Stimulated activated naive CD4-positive, alpha-beta T cell treated with Interleukin-2 at 50 U/mL for 16 hours (primary cell): ENCODE results near the gene ANKRD22.
"Not testable (repeated sequence)": the region's sequence is repeated elsewhere in the genome, so short reads cannot be mapped to it uniquely, and the experiment has no call there.

Experiments
- DNase-seq: peaks from one replicate; lab custom pipeline; 2025; lab: John Stamatoyannopoulos, UW

Gene ANKRD22

DNA sequence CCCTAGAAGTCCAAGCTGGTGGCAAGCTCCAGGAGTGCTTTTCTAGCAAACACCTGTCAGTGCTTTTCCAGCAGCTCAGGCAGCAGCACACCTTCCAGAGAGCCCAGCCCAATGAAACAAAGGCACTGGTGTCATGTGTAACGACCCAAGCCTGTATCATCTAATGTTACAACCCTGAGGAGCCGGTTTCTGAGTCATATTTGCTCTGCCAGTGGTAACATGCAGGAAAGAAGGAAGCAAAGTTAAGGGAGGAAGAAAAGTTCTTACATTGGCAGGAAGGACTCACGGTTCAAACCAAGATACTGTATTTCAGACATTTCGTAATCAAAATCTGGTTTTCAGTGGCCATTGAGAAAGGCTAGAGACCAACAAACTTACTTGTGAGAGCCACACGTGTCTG lies at the start of gene ANKRD22:
Gene ANKRD22, minus strand, starts transcription at position 139 of the 400 bp plus-strand sequence. CDS start 237 bp downstream, outside the sequence.
- DNase-seq: no peak

DNA sequence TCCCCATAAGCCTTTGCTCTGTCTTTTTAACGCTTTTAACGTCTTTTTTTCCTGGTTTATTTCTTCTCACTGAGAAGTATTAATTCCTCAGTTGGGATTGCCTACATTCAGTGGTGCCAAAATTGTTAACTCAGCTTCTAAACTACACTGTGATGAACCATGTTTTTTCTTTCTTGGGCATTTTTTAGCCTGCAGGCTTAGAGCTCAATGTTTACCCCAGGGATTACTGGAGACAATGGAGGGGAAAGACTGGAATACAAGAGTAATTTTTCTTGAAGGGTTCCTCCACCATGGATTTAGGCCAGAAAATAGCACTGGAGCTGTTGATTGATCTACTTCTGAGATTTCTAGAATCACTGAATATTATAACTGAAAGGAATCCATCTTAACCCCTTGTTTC lies 48.2 kb upstream of the ANKRD22 start:
- no peak for DNase-seq

DNA sequence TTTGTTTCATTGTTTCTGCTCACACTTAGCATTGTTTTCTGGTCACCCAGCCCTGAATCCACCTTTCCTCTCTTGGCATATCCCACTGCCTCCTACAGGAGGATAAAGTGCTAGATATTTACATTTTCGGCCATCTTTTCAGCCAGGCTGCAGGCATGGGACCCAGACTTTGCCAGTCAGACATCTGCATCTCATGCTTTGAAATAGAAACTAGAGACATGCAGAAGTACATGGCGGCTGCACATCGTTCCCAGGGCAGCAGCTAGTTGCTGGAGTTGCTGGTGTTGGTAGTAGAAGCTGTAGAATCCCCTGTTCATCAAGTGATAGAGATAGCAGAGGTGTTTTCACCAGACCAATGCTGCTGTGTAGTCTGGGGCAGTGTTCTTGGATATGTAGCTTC lies 47.1 kb upstream of the ANKRD22 start:
- DNase-seq: no peak

DNA sequence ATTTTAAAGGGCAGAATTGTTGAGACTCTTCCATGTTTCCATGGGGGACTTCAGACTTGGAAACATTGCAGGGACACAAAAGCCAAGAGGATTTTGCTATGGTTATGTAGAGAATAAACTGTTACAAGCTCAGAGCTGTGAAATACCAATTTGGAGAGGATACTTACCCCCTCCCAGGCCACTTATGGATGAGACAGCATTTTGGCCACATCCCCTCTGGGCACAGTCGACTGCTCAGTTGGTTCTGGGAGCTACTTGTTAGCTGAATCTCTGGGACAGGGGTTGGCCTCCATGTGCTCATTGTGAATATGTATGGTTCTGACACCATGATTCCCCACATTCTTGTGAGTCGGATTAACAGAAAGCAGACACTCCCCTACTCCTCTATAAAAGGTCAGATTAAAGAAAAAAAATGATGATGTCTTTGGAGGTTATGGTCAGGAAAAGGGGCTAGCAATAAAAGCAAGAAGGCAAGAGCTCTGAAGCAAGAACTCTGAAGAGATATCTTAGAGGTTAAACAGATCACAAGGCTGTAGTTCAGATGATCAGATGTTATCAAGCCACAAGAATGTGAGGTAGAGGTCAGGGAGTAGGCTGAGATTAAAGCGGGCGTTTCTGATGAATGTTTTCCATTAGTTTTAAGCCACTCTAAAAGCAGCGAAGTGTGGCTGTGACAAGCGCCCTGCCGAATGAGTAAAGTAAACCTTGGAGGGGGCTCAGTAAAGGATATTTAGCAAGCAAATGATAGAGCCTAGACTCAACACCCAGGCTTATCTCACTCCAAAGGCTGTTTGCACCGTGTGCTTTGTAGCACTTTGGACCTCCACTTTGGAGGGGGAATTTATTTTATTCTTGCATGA lies 45.6 kb upstream of the ANKRD22 start:
- peak; percentile 14 for DNase-seq

DNA sequence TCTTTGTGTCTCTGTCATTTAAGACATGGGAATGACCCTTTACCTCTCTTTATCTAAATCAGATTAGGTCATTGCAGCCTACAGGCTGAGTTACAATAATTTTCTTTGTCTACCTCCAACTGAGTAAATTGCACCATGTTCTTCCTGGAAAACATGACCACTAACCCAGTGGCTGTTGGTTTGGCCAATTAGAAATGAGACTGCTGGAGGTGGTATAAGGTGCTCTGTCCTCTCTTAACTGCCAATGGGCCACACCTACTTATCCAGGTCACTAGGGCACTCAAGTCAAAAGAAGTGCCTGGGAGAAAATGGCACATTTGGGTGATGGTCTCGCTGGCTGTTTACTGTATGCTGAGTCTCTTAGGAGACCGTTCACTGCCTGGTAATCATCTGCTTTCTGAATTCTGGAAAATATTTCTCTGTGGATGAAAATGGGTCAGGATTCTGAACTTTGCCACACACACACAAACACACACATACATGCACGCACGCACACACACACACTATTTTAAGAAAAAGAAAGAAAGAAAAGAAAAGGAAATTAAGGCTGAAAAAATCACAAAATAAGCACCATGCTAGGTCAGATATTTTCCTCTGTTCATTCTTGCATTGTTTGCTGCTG lies 44.8 kb upstream of the ANKRD22 start:
- no peak for DNase-seq

DNA sequence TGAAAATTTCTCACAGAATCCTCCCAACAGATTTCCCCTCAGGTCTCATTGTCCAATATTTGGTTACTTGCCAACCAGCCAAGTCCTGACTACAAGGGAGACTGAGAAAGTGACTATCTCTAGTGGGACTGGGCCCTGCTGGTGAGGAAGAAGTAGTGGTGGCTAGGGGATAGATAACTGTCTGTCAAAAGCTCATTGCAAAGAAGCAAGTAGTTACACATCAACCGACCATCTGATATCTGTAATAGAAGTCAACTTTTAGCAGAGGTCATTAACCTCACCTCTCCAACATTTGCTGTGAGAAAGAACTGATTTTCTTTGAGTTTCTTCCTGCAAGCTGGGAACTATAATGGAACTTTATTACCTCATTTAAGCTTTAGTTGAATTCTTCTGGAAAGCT lies 43.6 kb upstream of the ANKRD22 start:
- DNase-seq: no peak

DNA sequence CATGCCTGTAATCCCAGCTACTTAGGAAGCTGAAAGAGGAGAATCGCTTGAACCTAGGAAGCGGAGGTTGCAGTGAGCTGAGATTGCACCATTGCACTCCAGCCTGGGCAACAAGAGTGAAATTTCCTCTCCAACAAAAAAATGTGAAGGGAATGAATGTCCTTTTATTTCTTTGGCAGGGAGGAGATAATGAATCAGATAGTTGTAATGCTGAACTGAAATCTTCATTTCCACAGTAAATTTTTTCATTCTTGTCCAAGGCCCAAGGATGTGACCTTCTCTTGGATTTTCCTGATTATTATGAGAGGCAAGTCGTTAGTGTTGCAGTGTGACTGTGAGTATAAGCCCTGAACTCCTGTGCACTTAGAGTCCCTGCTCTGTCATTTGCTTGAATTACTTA lies 42.0 kb upstream of the ANKRD22 start:
- DNase-seq: no peak

DNA sequence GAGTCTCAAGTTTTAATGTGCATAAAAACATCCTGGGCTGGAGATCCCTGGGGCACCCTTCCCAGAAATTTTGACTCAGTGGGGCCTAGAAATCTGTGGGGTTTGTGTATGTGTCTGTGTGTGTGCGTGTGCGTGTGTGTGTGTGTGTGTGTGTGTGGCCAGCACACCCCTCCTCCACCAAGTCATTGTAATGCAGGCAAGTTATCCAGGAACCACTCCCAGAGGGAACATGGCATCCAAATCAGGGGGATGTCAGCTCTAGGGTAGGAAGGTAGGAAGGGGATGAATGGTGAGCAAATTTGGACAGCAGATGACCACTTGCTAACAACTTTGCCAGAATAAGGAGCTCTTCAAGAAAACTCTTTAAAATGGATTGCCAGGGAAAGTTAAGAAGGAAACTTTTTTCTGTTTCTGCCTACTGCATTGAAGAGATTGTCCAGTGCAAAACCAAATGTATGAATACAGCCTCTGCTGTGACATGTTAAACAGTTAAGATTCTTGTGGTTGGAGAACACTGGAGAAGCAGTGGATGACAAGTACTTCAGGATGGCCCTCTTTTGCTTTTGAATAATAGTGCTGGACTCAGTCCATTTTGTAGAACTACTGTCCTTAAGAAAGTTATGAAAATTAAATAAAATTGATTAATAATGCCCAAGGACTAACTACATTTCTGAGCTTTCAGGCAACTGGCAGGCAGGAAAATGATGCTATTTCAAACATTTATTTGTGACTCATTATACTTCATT lies 40.8 kb upstream of the ANKRD22 start:
- no peak for DNase-seq

DNA sequence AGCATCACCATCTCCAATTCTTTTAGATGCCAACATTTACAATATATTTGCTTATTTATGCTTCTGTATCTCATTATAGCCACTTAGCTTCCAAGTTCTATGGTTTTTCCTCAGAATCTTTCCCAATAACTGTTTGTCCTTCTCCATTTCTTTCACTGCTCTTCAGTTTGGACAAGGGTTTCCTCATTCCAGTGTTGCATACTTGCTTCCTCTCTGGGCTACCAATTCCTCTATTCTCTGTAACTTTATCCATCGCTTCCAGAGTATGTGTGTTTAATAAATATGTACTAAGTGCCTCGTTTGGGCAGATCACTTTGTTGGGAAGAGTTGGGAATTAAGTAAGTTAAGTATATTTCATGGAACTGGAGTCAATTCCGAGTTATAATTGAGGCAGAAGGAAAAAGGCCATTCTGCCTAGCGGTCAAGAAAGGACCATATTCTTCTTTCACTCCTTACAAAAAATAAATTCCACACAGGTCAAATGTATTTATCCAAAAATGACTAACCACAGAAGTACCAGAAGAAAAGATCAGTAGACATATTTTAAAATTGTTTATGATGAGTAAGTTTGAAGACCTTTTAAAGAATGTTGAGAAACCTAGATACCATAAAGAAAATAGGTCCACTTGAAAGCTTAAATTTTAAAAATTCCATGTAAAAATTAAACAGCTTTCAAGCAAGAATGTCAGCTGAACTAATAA lies 39.2 kb upstream of the ANKRD22 start:
- no peak for DNase-seq

DNA sequence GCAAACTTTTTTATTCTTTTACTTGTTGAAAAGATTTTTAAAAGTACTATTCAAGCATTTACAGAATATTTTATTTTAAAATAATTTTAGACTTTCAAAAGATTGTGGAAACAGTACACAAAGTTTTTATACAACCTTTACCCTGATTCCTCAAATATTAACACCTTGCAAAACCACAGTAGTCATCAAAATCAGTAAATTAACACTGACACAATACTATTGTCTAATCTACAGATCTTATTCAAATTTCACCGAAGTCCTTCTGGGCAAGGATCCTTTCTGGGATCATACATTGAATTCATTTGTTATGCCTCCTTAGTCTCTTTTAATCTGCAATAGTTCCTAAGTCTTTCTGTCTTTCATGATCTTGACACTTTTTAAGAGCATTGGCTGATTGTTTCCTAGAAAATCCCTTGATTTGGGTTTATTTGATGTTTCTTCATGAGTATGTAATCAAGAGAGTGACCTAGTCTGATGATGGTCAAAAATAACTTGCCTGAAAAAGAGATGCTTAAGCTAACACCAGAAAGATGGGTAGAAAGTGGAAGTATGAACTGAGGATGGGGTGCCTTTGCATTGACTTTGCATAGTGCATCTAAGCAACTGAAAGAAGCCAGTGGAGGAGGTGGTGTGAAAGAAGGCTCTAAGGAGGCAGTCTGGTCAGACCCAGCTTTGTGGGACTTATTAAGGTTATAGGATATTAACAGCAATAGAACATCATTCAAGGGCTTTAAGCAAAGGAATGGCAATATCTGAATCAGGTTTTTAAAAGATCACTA lies 38.1 kb upstream of the ANKRD22 start:
- no peak for DNase-seq

DNA sequence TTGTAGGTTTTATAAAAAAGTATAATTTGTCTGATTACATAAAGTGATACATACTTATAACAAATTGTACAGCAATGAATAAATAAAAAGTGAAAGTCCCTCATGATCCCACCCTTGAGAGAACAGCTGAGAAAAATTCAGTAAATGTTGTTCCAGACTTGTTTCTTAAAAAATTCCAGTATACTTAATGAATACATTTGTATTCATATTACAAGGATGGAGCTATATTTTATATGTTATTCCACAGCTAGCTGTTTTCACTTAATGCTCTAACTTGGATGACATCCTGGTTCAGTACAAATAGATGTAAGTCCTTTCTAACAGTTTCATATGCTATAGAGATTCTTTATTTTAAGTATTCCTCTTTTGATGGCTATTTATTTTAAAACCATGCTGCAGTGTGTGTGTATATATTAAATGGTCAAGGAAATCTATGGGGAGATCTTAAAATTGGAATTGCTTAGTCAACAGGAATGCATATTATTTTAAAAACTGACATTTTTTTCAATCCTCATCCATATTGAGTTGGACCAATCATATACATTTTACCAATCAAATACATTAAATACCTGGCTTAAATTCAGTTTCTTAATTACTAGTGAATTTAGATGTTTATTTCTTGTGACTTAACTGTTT lies 37.3 kb upstream of the ANKRD22 start:
- no peak for DNase-seq

DNA sequence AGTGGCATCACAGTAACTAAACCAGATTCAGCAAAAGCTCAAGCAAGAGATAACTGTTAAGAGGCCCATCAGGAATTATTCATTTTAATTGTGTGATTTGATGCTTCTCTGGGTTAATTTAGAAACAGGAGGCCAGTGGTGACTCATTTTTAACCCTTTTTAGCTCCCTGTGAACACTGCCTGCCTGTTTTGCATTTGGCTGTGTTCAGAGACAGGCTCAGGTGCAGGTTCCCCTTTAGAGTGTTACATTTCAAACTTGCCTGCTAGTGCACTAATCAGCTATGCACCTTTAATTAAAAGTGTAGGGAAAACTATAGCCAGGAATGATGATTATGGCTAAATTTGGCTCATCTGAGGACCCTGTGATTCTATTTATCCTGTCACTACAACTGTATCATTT lies 34.9 kb upstream of the ANKRD22 start:
- no peak for DNase-seq

DNA sequence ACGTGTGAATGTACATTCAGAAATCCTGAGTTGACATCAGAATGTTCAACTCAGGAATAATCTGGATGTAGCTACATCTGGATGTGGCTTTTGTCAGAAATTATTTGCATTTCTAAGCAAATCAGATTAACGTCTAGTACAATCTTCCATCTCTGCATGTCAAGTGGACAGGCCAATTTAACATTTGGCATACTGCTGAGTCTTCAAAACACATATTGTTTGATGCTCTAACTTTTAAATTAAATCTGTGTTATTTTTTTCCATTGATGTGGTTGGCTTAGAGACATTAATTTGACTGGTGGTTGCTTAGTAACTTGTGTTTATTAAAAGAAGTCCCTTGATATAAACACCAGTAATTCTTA lies 31.8 kb upstream of the ANKRD22 start:
- DNase-seq: no peak

DNA sequence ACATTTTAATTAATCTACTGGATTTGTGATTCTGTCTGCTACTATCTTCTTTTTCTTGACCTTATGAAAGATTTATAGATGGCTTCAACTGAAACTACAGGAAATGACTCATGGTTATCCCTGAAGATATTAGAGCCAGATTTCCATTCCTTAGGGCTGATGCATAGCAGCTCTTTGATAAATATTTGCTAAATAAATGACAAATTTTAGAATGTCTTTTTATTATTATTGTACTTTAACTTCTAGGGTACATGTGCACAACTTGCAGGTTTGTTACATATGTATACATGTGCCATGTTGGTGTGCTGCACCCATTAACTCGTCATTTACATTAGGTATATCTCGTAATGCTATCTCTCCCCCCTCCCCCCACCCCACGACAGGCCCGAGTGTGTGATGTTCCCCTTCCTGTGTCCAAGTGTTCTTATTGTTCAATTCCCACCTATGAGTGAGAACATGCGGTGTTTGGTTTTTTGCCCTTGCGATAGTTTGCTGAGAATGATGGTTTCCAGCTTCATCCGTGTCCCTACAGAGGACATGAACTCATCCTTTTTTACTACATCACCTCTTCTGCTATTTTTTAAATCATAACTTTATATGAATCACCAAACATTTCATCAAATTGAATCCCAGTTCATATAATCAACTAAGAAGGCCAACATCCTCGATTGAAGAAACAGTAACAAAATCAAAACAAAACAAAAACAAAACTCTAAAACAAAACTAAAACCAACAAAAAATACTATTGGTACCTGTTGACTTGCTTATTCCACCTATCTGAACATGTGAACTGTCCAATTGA lies 31.2 kb upstream of the ANKRD22 start:
- DNase-seq: not testable (repeated sequence)

DNA sequence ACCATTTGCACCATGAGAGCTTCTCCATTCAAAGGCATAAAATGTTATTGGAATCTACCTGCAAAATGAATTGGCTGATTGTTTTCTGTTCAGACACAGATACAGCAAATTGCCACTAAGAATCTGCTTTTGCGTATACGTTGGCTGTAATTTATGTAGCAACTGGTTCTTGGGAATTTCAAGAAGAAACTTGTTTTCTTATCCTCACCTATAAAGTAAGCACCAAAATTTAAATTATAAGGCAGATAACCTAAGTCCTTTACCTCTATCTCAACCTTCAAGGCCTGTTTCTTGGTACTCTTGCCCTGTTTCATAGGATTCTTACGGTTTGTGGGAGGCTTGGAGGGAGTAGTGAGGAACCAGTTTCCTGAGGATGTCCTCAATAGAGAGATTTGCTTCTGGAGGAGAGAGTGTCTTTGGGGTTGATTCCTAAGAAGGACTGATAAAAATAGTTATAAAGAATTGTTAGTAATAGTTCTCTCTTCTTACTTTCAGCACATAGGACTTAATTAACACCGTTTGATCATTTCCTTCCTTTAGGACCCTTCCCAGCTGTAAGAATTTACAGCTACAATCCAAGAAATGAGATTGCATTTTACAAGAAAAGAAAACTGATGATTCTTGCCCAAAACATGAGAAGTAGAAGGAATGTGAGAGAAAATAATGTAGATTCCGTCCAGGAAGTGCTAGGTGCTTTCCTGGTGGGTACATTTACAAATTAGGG lies 30.4 kb upstream of the ANKRD22 start:
- no peak for DNase-seq

DNA sequence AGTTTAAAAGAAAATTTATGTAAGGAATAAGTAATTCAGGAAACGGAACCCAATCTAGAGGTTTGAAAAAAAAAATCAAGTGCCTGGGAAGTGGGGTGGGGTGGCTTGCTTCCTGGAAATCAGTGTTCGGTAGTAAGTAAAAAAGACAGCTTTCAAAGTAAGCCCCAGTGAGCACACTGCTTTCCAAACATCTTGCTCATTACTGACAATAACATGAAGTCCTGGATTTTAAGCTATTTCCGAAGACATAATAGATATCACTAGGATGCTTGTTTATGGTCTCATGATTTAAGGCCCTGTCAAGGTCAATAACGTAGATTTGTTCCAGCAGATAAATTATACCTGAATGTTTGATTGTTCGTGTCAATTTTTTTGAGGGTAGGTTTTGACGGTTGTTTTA lies 29.7 kb upstream of the ANKRD22 start:
- DNase-seq: no peak

DNA sequence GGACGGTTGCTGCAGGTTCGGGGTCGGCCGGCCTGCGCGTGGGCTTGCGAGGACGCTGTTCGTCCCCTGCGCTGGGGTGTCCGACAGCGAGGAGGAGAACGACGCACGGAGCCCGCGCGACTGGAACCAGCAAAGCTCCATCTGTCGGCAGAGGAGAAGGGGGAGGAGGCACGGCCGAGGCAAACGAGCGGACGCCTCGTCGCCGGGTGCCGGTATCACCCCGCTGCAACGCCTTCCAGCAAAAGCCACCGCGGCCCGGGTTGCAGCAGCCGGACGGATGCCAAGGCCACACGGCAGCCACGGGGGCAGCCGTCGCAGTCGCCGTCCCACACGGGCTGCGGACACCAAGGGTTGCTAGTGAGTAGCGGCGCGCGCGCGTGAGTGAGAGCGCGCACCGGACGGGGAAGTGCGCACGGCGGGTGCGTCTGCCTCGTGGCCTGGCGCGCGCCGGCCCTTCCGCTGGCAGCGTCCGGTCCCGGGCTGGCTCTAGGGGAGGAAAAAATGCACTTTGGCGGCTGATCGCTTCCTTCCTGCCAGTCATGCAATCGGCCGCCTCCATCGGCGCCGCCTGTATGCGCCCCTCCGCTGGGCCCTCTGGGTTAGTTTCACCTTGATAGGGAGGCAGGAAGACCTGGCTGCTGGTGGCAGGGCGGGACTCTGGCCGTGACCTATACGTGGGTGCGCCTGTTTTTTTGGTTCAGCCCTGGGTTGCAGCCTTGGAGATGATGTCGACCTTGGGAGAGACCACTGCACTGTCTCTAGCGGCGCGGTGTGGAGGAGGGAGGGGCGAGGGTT lies 28.8 kb upstream of the ANKRD22 start:
- DNase-seq: peak; percentile 75

DNA sequence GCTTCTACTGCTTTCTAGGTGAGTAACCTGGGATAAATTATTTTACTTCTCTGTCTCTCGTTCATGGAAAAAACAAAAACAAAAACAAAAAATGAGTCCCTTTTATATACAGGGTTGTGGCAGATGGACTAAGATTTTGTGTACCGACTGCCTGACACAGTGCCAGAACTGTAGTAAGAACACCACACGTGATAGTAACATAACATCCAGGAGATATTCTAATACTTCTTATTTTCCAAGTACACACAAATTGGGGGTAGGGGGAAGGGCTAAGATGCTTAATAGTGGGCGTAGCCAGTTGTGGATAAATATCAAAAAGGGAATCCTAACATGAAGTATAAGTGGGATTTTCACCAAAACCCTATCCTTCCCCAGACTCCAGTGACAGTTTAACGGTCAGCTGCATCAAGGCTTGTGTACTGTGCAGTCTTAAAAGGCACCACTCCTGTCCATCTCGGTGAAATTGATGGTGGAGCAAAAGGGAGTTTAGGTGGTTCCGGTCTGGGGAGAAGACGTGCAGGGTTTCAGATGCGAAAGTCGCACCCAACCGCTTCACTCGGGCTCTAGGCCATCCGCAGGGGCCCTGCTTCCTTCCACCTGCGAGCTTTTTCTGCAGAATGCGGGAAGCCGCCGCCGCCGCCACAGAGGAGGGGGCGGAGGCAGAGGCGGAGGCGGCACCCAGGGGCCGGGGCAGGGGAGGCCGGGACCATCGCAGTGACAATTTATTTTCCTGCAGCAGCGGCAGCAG lies 28.1 kb upstream of the ANKRD22 start, which contains the start of gene STAMBPL1:
Gene STAMBPL1, plus strand, starts transcription at position 712 of the 748 bp plus-strand sequence. CDS start 21,464 bp downstream, outside the sequence.
- peak; percentile 75 for DNase-seq
